Caco-2 (cell line): ENCODE measurements around the gene OSBPL10. TPM values are rescaled to one million over a fixed set of nuclear protein-coding genes. Genes with fewer than 3 reads are reported as not detected.

ENCODE experiments used
- BruUV-seq: library from RNA; stranded (reverse); fragments of 400-500 nt; replicated peaks from 2 replicates; lab custom pipeline; 2021; lab: Mats Ljungman, UMichigan
- CTCF ChIA-PET: fragments of 300-600 bp; sonication (Branson Sonifier 250); formaldehyde crosslinking; loops from one replicate; lab custom pipeline; 2022; ENCODE audit warnings: antibody characterized with exemption; lab: Charles Lee
- POLR2A ChIA-PET: fragments of 300-600 bp; sonication (Branson Sonifier 250); formaldehyde crosslinking; loops from one replicate; lab custom pipeline; 2022; ENCODE audit warnings: antibody characterized with exemption; lab: Charles Lee
- DNase-seq, 2 experiments: peaks; one replicate each; pipeline versions ENCODE4 v3.0.0 to v3.0.0-alpha.2; 2020 to 2022
- H3K27me3 ChIP-seq: replicated peaks from 2 replicates; pipeline ENCODE4 v1.6.0; 2011; ENCODE audit warnings: low read length; ENCODE audit not compliant: control insufficient read depth, insufficient read depth
- H3K36me3 ChIP-seq: 2 replicates; pipeline ENCODE4 v1.5.1; 2011; ENCODE audit warnings: low read length; ENCODE audit not compliant: control insufficient read depth, insufficient read depth
- H3K4me1 ChIP-seq: fragments of 250-450 bp; sonication (Bioruptor Pico); 2 replicates; pipeline ENCODE4 v1.5.1; 2020; ENCODE audit warnings: mild to moderate bottlenecking
- H3K4me3 ChIP-seq: 2 replicates; pipeline ENCODE4 v1.5.1; 2011; ENCODE audit warnings: low read depth, mild to moderate bottlenecking, control low read depth, low read length
- H3K9me3 ChIP-seq: fragments of 250-450 bp; sonication (Bioruptor Pico); 2 replicates; pipeline ENCODE4 v1.5.1; 2020; ENCODE audit warnings: mild to moderate bottlenecking, moderate library complexity
- H3K27ac Mint-ChIP-seq: one replicate; pipeline ENCODE4 v1.8.0; 2022; ENCODE audit warnings: mixed read lengths; ENCODE audit not compliant: unreplicated experiment
- H3K27me3 Mint-ChIP-seq: one replicate; pipeline ENCODE4 v1.8.0; 2022; ENCODE audit warnings: mixed read lengths; ENCODE audit not compliant: insufficient read depth, unreplicated experiment
- H3K36me3 Mint-ChIP-seq: one replicate; pipeline ENCODE4 v1.8.0; 2022; ENCODE audit warnings: mild to moderate bottlenecking, mixed read lengths; ENCODE audit not compliant: insufficient read depth, unreplicated experiment
- H3K4me1 Mint-ChIP-seq: one replicate; pipeline ENCODE4 v1.8.0; 2022; ENCODE audit warnings: low read depth, mixed read lengths; ENCODE audit not compliant: unreplicated experiment
- H3K4me3 Mint-ChIP-seq: one replicate; pipeline ENCODE4 v1.8.0; 2022; ENCODE audit warnings: mild to moderate bottlenecking, moderate library complexity, mixed read lengths; ENCODE audit not compliant: unreplicated experiment
- H3K9me3 Mint-ChIP-seq: one replicate; pipeline ENCODE4 v1.8.0; 2022; ENCODE audit warnings: mixed read lengths; ENCODE audit not compliant: unreplicated experiment
- intact Hi-C: fragments of 100-400 bp; cut with micrococcal nuclease; formaldehyde crosslinking; loops from one replicate; pipeline ENCODE4 v1.10.0; 2022; ENCODE audit not compliant: unreplicated experiment
- total RNA-seq: library from RNA; stranded (reverse); gene quantifications from 2 replicates; pipeline ENCODE4 v1.2.3, GENCODE V29; 2022
- TF ChIP-seq, protein P1 (sequence below), 2 experiments: fragments of 200-600 bp in 1 of 2; IDR thresholded peaks; 1 replicate in 1 of 2; 2 replicates in 1 of 2; pipeline versions ENCODE4 v1.5.1 to v1.8.0; 2011 to 2022; ENCODE audit warnings: antibody characterized with exemption in 1 of 2, control low read depth in 1 of 2, inconsistent platforms in 1 of 2, low read depth in 1 of 2, low read length in 1 of 2, mild to moderate bottlenecking in 1 of 2, moderate library complexity in 1 of 2; ENCODE audit not compliant: insufficient read depth in 1 of 2, severe bottlenecking in 1 of 2, unreplicated experiment in 1 of 2

The OSBPL10 gene
- total RNA-seq, 1 experiment from 2014 or later: 71.2 TPM

- H3K27me3 ChIP-seq: no peaks in the 10 kb centered on the region
- BruUV-seq: no TSS peak
- Mint-ChIP-seq H3K4me3 (no peak overlapping the region), H3K9me3 (no peaks in the 10 kb centered on the region), H3K4me1 (peaks cover 53% of the 10 kb centered on the region), H3K27ac (peak overlapping the region; percentile 97), H3K36me3 (no peaks in the 10 kb centered on the region), H3K27me3 (no peaks in the 10 kb centered on the region)
- H3K9me3 ChIP-seq: no peaks in the 10 kb centered on the region
- H3K4me3 ChIP-seq: no peak overlapping the region
- POLR2A ChIA-PET: no interaction called here
- peaks cover 76% of the 10 kb centered on the region for H3K4me1 ChIP-seq
- no peaks in the 10 kb centered on the region for H3K36me3 ChIP-seq
- DNase-seq: no peak
- CTCF ChIA-PET: no interaction called here
- TF ChIP-seq, protein P1, sequence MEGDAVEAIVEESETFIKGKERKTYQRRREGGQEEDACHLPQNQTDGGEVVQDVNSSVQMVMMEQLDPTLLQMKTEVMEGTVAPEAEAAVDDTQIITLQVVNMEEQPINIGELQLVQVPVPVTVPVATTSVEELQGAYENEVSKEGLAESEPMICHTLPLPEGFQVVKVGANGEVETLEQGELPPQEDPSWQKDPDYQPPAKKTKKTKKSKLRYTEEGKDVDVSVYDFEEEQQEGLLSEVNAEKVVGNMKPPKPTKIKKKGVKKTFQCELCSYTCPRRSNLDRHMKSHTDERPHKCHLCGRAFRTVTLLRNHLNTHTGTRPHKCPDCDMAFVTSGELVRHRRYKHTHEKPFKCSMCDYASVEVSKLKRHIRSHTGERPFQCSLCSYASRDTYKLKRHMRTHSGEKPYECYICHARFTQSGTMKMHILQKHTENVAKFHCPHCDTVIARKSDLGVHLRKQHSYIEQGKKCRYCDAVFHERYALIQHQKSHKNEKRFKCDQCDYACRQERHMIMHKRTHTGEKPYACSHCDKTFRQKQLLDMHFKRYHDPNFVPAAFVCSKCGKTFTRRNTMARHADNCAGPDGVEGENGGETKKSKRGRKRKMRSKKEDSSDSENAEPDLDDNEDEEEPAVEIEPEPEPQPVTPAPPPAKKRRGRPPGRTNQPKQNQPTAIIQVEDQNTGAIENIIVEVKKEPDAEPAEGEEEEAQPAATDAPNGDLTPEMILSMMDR (IDR thresholded peaks at IDR 0.05; ENCODE audit: insufficient read depth in 1 of 2, low read depth in 1 of 2, low read length in 1 of 2, severe bottlenecking in 1 of 2, unreplicated experiment in 1 of 2): no peak
- intact Hi-C loops: no loop called here
Observed at GRCh38 chr3:31971607-31972006, 9.5 kb downstream of the OSBPL10 start.

DNA sequence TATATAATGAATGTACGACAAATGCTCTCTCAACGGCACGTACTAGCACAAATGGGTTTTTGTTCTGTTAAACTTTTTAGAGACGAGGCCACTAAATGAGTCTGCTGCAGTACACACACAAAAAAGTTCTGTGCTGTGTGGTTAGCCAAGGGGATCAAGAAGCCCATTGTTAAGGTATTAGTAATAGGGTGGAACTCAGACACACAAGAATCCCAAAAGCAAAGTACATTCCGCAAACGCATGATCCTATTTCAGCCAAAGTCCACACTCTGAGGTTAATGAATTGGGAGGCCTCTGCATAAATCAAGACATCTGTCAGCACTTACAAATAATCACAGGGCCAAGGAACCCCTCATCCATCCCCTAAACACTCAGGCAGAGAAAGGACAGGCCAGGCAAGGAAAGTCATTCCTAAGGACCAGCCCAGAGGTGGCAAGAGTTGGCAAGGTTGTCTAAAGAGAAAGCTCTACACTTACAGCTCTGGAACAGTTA lies 12.1 kb downstream of the OSBPL10 start:
- TF ChIP-seq, protein P1 (IDR thresholded peaks at IDR 0.05; ENCODE audit: insufficient read depth in 1 of 2, low read depth in 1 of 2, low read length in 1 of 2, severe bottlenecking in 1 of 2, unreplicated experiment in 1 of 2): no peak
- CTCF ChIA-PET: interaction anchor here (0.8 kb wide), 1 partner anchor 166 kb away, joined by 4 read pairs; no protein-coding TSS in a partner anchor
- peak; percentile 77 to 80 for DNase-seq

DNA sequence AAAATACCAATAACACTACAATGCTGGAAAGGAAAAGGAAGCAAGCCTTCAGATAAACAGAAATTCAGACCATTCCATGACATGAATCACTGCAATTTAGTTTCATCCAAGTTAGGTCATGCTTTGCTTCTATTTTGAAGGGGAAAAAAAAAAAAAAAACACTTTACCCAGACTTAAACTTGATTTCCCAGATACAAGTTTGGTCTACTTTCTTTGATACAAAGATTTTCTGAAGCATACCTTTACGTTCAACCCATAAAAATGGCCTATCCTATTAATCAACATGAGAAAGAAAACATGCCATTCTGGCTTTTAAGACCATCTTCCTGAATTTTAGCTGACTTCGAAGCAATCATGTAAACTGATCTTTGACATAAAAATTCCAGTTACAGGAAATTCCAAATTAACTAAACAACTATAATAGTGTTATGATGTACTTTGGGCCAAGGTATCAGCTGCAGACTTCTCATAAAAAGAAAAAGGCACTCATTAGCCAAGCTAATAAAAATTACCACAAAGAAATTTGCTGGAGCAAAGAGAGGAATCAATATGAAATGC lies 12.6 kb downstream of the OSBPL10 start:
- TSS peak; percentile 28 for BruUV-seq
- Histone ChIP-seq H3K9me3 (no peaks in the 10 kb centered on the region), H3K36me3 (no peaks in the 10 kb centered on the region), H3K27me3 (no peaks in the 10 kb centered on the region), H3K4me3 (no peak overlapping the region), H3K4me1 (peaks cover 51% of the 10 kb centered on the region)
- H3K27ac Mint-ChIP-seq: peak overlapping the region; percentile 97
- ChIA-PET POLR2A (no interaction called here), CTCF (no interaction called here)
- intact Hi-C loops: loop anchor here (2.0 kb wide), 2 partner anchors 46 to 76 kb away; no protein-coding TSS in a partner anchor
- peak overlapping the region; percentile 71 for H3K4me3 Mint-ChIP-seq
- no peaks in the 10 kb centered on the region for H3K9me3 Mint-ChIP-seq
- peaks cover 8% of the 10 kb centered on the region for H3K36me3 Mint-ChIP-seq
- DNase-seq: no peak
- TF ChIP-seq, protein P1 (IDR thresholded peaks at IDR 0.05; ENCODE audit: insufficient read depth in 1 of 2, low read depth in 1 of 2, low read length in 1 of 2, severe bottlenecking in 1 of 2, unreplicated experiment in 1 of 2): no peak
- H3K27me3 Mint-ChIP-seq: no peaks in the 10 kb centered on the region
- peaks cover 23% of the 10 kb centered on the region for H3K4me1 Mint-ChIP-seq

More for the DNA sequence above, 12.1 kb downstream of the OSBPL10 start:
- Mint-ChIP-seq H3K4me3 (peak overlapping the region; percentile 71), H3K36me3 (peaks cover 4% of the 10 kb centered on the region), H3K27me3 (no peaks in the 10 kb centered on the region), H3K27ac (peak overlapping the region; percentile 97), H3K9me3 (no peaks in the 10 kb centered on the region), H3K4me1 (peaks cover 27% of the 10 kb centered on the region)
- H3K27me3 ChIP-seq: no peaks in the 10 kb centered on the region
- no peaks in the 10 kb centered on the region for H3K9me3 ChIP-seq
- no peaks in the 10 kb centered on the region for H3K36me3 ChIP-seq
- intact Hi-C loops: loop anchor here (1.0 to 2.0 kb wide), 3 partner anchors 12 to 76 kb away; partner anchors contain the start of genes OSBPL10 and ZNF860
- POLR2A ChIA-PET: interaction anchor here (0.7 kb wide), 1 partner anchor 216 kb away, joined by 3 read pairs; no protein-coding TSS in a partner anchor
- H3K4me3 ChIP-seq: no peak overlapping the region
- BruUV-seq: no TSS peak
- H3K4me1 ChIP-seq: peaks cover 56% of the 10 kb centered on the region
